Choroid plexus epithelial cell (primary cell): ENCODE data around the gene MRPS26.
A peak's percentile ranks its signal among the peaks of the same experiment; 100 is the strongest.
"Not testable (repeated sequence)": the region's sequence is repeated elsewhere in the genome, so short reads cannot be mapped to it uniquely, and the experiment has no call there.

Experiments
- DNase-seq: peaks from one replicate; pipeline ENCODE4 v3.0.0-alpha.2; 2010; ENCODE audit warnings: low read depth
- H3K4me3 ChIP-seq: 2 replicates; pipeline ENCODE4 v1.5.1; 2011; ENCODE audit warnings: low read depth, mild to moderate bottlenecking, control low read depth, low read length, moderate library complexity
- TF ChIP-seq, protein P1 (sequence below): conservative IDR thresholded peaks from 2 replicates; pipeline ENCODE4 v1.5.1; 2011; ENCODE audit warnings: low read depth, mild to moderate bottlenecking, control low read depth, inconsistent platforms, low read length, moderate library complexity

MRPS26 gene

DNA sequence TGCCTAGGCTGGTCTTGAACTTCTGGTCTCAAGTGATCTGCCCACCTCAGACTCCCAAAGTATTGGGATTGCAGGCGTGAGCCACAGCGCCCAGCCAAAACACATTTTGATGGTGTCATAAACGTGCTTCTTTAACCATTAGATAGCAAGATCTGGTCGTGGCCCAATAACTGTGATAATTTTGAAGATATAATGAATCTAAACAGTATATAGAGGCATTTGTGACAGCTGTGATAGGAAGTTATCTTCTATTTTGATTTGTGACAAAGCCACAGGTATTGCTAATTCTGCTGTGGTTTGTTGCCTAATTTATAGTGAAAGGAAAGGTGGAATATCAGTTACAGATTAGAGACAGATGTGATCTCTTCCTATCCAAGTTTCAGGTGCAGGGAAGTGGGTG is 24.9 kb downstream of the MRPS26 start:
- TF ChIP-seq, protein P1, sequence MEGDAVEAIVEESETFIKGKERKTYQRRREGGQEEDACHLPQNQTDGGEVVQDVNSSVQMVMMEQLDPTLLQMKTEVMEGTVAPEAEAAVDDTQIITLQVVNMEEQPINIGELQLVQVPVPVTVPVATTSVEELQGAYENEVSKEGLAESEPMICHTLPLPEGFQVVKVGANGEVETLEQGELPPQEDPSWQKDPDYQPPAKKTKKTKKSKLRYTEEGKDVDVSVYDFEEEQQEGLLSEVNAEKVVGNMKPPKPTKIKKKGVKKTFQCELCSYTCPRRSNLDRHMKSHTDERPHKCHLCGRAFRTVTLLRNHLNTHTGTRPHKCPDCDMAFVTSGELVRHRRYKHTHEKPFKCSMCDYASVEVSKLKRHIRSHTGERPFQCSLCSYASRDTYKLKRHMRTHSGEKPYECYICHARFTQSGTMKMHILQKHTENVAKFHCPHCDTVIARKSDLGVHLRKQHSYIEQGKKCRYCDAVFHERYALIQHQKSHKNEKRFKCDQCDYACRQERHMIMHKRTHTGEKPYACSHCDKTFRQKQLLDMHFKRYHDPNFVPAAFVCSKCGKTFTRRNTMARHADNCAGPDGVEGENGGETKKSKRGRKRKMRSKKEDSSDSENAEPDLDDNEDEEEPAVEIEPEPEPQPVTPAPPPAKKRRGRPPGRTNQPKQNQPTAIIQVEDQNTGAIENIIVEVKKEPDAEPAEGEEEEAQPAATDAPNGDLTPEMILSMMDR, result no peak
- no peak for DNase-seq
- no peak overlapping the region for H3K4me3 ChIP-seq

DNA sequence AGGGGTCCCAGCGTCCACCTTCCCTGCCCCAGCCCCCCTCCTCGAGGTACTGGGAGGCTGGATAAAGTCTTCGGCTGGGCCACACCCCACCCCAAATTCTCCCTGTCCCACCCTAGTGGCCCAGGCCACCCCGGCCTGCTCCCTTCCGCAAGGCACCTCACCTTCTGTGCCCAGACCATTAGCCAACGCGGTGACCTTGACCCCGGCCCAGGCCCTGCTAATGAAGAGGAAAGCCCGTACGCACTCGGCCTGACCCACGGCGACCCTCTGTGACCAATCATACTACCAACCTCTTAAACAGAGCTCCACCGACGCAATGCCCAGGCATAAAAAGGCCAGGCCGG is 25.4 kb downstream of the MRPS26 start:
- TF ChIP-seq, protein P1, result no peak
- DNase-seq, result no peak
- no peak overlapping the region for H3K4me3 ChIP-seq

DNA sequence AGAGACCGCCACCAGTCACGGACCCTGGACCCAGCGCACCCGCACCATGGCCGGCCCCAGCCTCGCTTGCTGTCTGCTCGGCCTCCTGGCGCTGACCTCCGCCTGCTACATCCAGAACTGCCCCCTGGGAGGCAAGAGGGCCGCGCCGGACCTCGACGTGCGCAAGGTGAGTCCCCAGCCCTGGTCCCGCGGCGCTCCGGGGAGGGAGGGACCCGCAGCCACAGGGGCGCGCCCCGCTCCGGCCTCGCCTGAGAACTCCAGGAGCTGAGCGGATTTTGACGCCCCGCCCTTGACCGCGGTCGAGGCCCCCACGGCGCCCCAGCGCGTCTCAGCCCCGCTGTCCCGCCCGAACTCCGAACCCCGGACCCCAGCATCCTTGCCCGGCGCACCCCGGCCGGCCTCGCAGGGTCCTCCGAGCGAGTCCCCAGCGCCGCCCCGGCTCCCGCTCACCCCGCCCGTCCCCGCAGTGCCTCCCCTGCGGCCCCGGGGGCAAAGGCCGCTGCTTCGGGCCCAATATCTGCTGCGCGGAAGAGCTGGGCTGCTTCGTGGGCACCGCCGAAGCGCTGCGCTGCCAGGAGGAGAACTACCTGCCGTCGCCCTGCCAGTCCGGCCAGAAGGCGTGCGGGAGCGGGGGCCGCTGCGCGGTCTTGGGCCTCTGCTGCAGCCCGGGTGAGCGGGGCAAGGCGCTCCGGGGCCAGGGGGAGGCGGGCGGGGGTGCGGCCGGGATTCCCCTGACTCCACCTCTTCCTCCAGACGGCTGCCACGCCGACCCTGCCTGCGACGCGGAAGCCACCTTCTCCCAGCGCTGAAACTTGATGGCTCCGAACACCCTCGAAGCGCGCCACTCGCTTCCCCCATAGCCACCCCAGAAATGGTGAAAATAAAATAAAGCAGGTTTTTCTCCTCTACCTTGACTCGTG is 26.0 kb downstream of the MRPS26 start, which contains the start of gene OXT:
TSS of gene OXT (plus strand) at position 11 of the 920 bp plus-strand sequence. CDS start at position 47, 36 bp downstream.
- DNase-seq, result no peak
- TF ChIP-seq, protein P1, result no peak
- peak within 1 kb of the TSS; percentile 39 for H3K4me3 ChIP-seq

DNA sequence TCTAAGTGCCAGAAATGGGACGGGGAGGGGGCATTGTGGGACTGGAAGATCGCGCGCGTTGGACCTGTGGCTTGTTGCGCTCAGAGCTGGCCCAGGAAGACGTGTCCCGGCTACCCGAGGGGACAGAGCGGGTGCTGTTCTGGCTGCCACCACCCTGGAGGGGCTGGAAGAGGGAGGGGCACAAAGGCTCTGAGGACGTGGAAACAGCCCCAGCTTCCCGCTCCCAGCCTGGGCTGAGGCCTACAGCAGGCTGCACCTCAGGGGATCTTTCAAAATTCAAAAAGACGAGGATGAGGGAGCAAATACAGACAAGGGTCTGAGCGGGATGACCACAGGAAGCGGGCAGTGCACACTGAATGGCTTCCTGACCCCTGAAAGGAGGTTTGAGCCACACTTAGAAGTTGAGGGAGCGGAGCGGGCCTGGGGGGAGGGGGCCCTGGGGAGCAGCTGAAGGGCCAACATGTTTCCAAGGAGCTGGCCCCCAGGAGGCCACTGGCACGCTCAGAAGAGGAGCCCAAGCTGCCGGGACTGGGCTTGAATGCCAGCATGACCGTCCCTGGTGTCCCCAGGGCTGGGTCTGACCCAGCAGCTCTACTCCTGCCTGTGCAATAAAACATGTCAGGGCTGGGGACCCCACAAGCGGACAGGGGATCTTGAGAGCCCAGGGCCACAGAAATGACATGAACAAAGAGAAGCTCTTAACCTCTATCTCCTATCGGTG is 26.8 kb downstream of the MRPS26 start:
- H3K4me3 ChIP-seq, result no peak overlapping the region
- TF ChIP-seq, protein P1, result no peak
- no peak for DNase-seq

DNA sequence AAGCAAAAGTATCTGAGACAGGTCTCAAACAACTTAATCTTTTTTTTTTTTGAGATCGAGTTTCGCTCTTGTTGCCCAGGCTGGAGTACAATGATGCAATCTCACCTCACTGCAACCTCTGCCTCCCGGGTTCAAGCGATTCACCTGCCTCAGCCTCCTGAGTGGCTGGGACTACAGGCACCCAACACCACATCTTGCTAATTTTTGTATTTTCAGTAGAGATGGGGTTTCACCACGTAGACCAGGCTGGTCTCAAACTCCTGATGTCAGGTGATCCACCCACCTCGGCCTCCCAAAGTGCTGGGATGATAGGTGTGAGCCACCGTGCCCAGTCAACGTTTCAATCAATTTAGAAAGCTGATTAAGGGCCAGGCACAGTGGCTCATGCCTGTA is 27.4 kb downstream of the MRPS26 start:
- not testable (repeated sequence) for DNase-seq, H3K4me3 ChIP-seq

DNA sequence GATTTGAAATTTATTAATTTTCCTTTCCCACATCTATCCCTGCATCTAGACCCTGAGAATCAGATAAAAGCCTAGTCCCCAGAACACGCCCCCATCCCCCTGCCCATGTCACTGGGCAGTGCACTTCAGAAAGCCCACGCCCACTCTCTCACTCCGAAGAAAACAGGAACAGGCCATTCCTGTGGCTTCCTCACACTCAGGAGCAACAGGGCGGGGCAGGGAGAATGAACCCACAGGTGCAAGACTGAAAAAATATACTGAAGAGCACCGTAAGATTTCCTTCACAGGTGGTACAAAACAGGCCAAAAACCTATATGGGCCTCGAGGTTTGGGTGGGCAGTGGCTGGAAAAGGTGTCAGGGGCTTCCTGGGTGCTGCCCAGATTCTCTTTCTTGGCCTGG is 29.0 kb downstream of the MRPS26 start:
- H3K4me3 ChIP-seq, result no peak overlapping the region
- TF ChIP-seq, protein P1, result no peak
- DNase-seq, result no peak

DNA sequence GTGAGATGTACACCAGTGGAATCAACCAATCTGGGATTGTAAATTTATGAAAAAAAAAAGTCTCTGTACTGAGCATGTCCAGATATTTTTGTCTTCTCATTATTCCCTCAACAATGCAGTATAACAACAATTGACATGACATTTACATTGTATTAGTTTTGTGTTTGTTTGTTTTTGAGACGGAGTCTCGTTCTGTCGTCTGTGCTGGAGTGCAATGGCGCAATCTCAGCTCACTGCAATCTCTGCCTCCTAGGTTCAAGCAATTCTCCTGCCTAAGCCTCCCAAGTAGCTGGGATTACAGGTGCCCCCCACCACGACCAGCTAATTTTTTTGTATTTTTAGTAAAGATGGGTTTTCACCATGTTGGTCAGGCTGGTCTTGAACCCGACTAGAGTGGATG is 29.5 kb downstream of the MRPS26 start:
- not testable (repeated sequence) for H3K4me3 ChIP-seq, DNase-seq
